Nephron (organoid): Measurements from ENCODE around the gene EXOSC6.

ENCODE experiments used
- H3K27ac Mint-ChIP-seq, 3 experiments: 2 replicates each; pipeline ENCODE4 v1.8.0; 2020; ENCODE audit warnings: mixed read lengths in 3 of 3, mild to moderate bottlenecking in 2 of 3, moderate library complexity in 1 of 3
- H3K27me3 Mint-ChIP-seq: 2 replicates; pipeline ENCODE4 v1.8.0; 2021; ENCODE audit warnings: low read depth, mild to moderate bottlenecking, moderate library complexity, mixed read lengths
- H3K36me3 Mint-ChIP-seq: 2 replicates; pipeline ENCODE4 v1.8.0; 2020; ENCODE audit warnings: low read depth, mixed read lengths
- H3K4me1 Mint-ChIP-seq: 2 replicates; pipeline ENCODE4 v1.8.0; 2020; ENCODE audit warnings: mixed read lengths
- H3K4me3 Mint-ChIP-seq, 3 experiments: 2 replicates each; pipeline ENCODE4 v1.8.0; 2020; ENCODE audit warnings: mild to moderate bottlenecking in 3 of 3, mixed read lengths in 3 of 3, moderate library complexity in 2 of 3
- H3K9me3 Mint-ChIP-seq: 2 replicates; pipeline ENCODE4 v1.8.0; 2020; ENCODE audit warnings: mixed read lengths
- TF ChIP-seq, protein P1 (sequence below), 3 experiments: fragments of 200-600 bp; sonication (generic); IDR thresholded peaks; one replicate each; pipeline ENCODE4 v1.5.0; 2021; ENCODE audit warnings: antibody characterized with exemption in 3 of 3; ENCODE audit not compliant: unreplicated experiment in 3 of 3

The EXOSC6 gene

GRCh38 chr16:70255574-70255973 is 3.8 kb upstream of the EXOSC6 start:
- H3K36me3 Mint-ChIP-seq, result peaks cover 63% of the 10 kb centered on the region
- no peaks in the 10 kb centered on the region for H3K27me3 Mint-ChIP-seq

DNA sequence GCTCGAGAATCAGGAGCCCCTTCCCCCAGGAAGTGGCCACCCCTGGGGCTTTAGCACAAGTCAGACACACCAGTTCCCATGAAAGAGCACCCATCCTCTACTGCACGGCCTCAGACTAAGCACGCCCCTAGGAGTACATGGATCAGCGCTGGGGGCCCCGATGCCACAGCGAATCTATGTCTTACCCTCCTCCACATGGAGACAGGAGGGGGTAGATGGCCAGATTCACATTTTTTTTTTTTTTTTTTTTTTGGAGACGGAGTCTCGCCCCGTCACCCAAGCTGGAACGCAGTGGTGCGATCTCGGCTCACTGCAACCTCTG is 3.2 kb upstream of the EXOSC6 start:
- Mint-ChIP-seq H3K4me1 (no peaks in the 10 kb centered on the region), H3K4me3 (no peak overlapping the region), H3K36me3 (peaks cover 56% of the 10 kb centered on the region), H3K9me3 (no peaks in the 10 kb centered on the region), H3K27ac (no peak overlapping the region), H3K27me3 (no peaks in the 10 kb centered on the region)
- TF ChIP-seq, protein P1, sequence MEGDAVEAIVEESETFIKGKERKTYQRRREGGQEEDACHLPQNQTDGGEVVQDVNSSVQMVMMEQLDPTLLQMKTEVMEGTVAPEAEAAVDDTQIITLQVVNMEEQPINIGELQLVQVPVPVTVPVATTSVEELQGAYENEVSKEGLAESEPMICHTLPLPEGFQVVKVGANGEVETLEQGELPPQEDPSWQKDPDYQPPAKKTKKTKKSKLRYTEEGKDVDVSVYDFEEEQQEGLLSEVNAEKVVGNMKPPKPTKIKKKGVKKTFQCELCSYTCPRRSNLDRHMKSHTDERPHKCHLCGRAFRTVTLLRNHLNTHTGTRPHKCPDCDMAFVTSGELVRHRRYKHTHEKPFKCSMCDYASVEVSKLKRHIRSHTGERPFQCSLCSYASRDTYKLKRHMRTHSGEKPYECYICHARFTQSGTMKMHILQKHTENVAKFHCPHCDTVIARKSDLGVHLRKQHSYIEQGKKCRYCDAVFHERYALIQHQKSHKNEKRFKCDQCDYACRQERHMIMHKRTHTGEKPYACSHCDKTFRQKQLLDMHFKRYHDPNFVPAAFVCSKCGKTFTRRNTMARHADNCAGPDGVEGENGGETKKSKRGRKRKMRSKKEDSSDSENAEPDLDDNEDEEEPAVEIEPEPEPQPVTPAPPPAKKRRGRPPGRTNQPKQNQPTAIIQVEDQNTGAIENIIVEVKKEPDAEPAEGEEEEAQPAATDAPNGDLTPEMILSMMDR (IDR thresholded peaks at IDR 0.05; ENCODE audit: unreplicated experiment in 3 of 3), result no peak

More at GRCh38 chr16:70255574-70255973, 3.8 kb upstream of the EXOSC6 start:
- H3K9me3 Mint-ChIP-seq, result no peaks in the 10 kb centered on the region
- H3K4me1 Mint-ChIP-seq, result no peaks in the 10 kb centered on the region
- no peak overlapping the region for H3K4me3 Mint-ChIP-seq
- no peak overlapping the region for H3K27ac Mint-ChIP-seq
- TF ChIP-seq, protein P1 (IDR thresholded peaks at IDR 0.05; ENCODE audit: unreplicated experiment in 3 of 3), result no peak

DNA sequence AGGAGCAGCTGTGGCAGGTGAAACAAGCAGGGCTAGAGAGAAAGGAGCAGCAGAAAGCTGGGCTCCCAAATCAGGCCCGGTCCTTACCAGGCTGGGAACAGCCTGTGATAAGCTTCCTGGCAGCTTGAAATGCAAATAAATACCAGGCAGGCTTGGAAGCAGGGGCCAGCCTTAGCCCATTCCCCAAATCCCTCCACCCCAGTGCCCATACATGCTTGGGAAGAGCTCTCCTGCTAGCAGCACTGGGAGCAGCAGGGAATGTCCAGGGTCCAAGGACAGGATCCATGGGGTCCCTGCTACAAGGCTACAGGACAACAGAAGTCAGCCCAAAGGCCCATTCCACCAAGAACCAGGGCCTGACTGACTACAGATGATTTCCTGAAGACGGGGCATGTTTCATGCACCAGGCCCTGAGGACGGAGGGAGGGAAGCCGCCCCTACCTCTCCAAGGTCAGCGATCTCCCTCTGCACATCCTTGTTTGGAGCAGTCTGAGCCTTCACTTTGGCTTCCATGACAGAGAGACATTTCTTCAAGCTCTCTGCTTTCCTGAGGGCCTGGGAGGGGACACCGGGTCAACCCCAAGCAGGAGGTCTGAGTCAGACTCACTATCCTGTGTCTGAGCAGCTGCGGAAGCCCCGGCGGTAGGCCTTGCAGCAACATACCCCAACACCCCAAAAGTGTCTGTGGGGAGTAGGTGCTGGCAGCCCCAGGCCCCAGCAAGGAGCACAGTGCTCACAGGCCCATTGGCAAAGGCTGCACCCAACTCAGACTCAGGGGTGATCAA is 2.6 kb upstream of the EXOSC6 start:
- peaks cover 3% of the 10 kb centered on the region for H3K4me1 Mint-ChIP-seq

GRCh38 chr16:70253291-70254106 is 1.8 kb upstream of the EXOSC6 start:
- H3K4me1 Mint-ChIP-seq, result peaks cover 7% of the 10 kb centered on the region
- H3K27me3 Mint-ChIP-seq, result no peaks in the 10 kb centered on the region
- TF ChIP-seq, protein P1 (IDR thresholded peaks at IDR 0.05; ENCODE audit: unreplicated experiment in 3 of 3), result peak; percentile 42 to 51 (median 43)
- peak overlapping the region; percentile 46 to 69 (median 65) for H3K4me3 Mint-ChIP-seq
- H3K9me3 Mint-ChIP-seq, result no peaks in the 10 kb centered on the region
- H3K27ac Mint-ChIP-seq, result peak overlapping the region in 1 of 3 experiments; percentile 74
- H3K36me3 Mint-ChIP-seq, result peaks cover 51% of the 10 kb centered on the region

More for the DNA sequence above, 2.6 kb upstream of the EXOSC6 start:
- H3K4me3 Mint-ChIP-seq, result no peak overlapping the region
- no peaks in the 10 kb centered on the region for H3K27me3 Mint-ChIP-seq
- peaks cover 57% of the 10 kb centered on the region for H3K36me3 Mint-ChIP-seq
- no peaks in the 10 kb centered on the region for H3K9me3 Mint-ChIP-seq
- TF ChIP-seq, protein P1 (IDR thresholded peaks at IDR 0.05; ENCODE audit: unreplicated experiment in 3 of 3), result no peak
- H3K27ac Mint-ChIP-seq, result no peak overlapping the region

GRCh38 chr16:70252355-70252988 is 732 bp upstream of the EXOSC6 start:
- H3K4me1 Mint-ChIP-seq, result peaks cover 7% of the 10 kb centered on the region
- TF ChIP-seq, protein P1 (IDR thresholded peaks at IDR 0.05; ENCODE audit: unreplicated experiment in 3 of 3), result peak in 1 of 3 experiments; percentile 37
- H3K4me3 Mint-ChIP-seq, result peak overlapping the region; percentile 82 to 92 (median 91)
- no peaks in the 10 kb centered on the region for H3K9me3 Mint-ChIP-seq
- peaks cover 42% of the 10 kb centered on the region for H3K36me3 Mint-ChIP-seq
- H3K27me3 Mint-ChIP-seq, result no peaks in the 10 kb centered on the region
- H3K27ac Mint-ChIP-seq, result peak overlapping the region; percentile 37 to 92 (median 67)
